Right lobe of liver (tissue), 6 donors: Measurements from ENCODE around the gene CDKN1C. TPM values are rescaled to one million over a fixed set of nuclear protein-coding genes. Genes with fewer than 3 reads are reported as not detected.

Experiments
- ATAC-seq, 4 donors: fragments of 200-7000 bp; cut with Tn5 transposase; one replicate each; pipeline ENCODE4 v1.9.1; 2020; ENCODE audit warnings: mild to moderate bottlenecking in 4 of 4, moderate library complexity in 4 of 4
- DNase-seq, 3 donors: peaks; one replicate each; pipeline ENCODE4 v3.0.0-alpha.2; 2020
- H3K27ac ChIP-seq, 3 donors: fragments of 200-600 bp; one replicate each; pipeline ENCODE4 v1.8.0; 2022
- H3K27me3 ChIP-seq, 2 donors: fragments of 200-600 bp; one replicate each; pipeline ENCODE4 v1.8.0; 2022
- H3K36me3 ChIP-seq, 4 donors: fragments of 200-600 bp; sonication (generic) in 1 of 4; one replicate each; pipeline versions ENCODE4 v1.5.1 to v1.8.0; 2017 to 2022; ENCODE audit warnings: control low read depth in 1 of 4
- H3K4me1 ChIP-seq, 4 donors: fragments of 200-600 bp; sonication (generic) in 1 of 4; one replicate each; pipeline versions ENCODE4 v1.5.1 to v1.8.0; 2017 to 2022; ENCODE audit warnings: control low read depth in 1 of 4
- H3K4me3 ChIP-seq, 3 donors: fragments of 200-600 bp; one replicate each; pipeline ENCODE4 v1.8.0; 2022
- H3K9me3 ChIP-seq, 4 donors: fragments of 200-600 bp; sonication (generic) in 1 of 4; one replicate each; pipeline versions ENCODE4 v1.5.1 to v1.8.0; 2017 to 2022; ENCODE audit warnings: control low read depth in 1 of 4
- CTCF ChIP-seq, 4 donors: fragments of 200-600 bp in 3 of 4; fragments of 450-650 bp in 1 of 4; IDR thresholded peaks; one replicate each; pipeline versions ENCODE4 v1.5.1 to v1.8.0; 2016 to 2022; ENCODE audit warnings: antibody characterized with exemption in 4 of 4, mild to moderate bottlenecking in 2 of 4
- POLR2A ChIP-seq: fragments of 450-650 bp; IDR thresholded peaks from one replicate; pipeline ENCODE4 v1.6.1; 2017; ENCODE audit warnings: antibody characterized with exemption, mild to moderate bottlenecking
- WGBS: methylation state at CpG from one replicate; pipeline ENCODE4 v1.1.6; 2018; ENCODE audit warnings: low coverage, low lambda C conversion rate; ENCODE audit not compliant: insufficient coverage; ENCODE audit errors: missing lambda C conversion rate; 5-methylcytosine and 5-hydroxymethylcytosine counted together
- intact Hi-C, 2 donors: fragments of 100-400 bp; cut with DNase I; formaldehyde crosslinking; loops; one replicate each; pipeline versions ENCODE4 v1.11.2 to v1.14.1; 2022
- total RNA-seq, 6 experiments: library from RNA; depleted of rRNA in 2 of 6; stranded (reverse); fragments of >200 nt in 2 of 6; fragmentation: NEBNext Ultra II Directional in 3 of 6; extraction: Animal tissue kit (Norgen Biotek cat#: 25700) in 3 of 6; gene quantifications; one replicate each; pipeline versions ENCODE4 v1.1.0 to v1.2.4, GENCODE V29; 2016 to 2023
- donor health status: DM: no; HTN: yes; CAD: no.
- donor health status: DM: no; HTN: no; CAD: no.
- donor health status: DM: no; HTN: no; CAD: no.
- donor health status: DM: no; HTN: yes; CAD: no.
- donor health status: DM: no; HTN: yes; CAD: no.

CDKN1C gene
- total RNA-seq, 6 experiments from 2014 or later: 2.2 to 8.0 (median 3.6) TPM

DNA sequence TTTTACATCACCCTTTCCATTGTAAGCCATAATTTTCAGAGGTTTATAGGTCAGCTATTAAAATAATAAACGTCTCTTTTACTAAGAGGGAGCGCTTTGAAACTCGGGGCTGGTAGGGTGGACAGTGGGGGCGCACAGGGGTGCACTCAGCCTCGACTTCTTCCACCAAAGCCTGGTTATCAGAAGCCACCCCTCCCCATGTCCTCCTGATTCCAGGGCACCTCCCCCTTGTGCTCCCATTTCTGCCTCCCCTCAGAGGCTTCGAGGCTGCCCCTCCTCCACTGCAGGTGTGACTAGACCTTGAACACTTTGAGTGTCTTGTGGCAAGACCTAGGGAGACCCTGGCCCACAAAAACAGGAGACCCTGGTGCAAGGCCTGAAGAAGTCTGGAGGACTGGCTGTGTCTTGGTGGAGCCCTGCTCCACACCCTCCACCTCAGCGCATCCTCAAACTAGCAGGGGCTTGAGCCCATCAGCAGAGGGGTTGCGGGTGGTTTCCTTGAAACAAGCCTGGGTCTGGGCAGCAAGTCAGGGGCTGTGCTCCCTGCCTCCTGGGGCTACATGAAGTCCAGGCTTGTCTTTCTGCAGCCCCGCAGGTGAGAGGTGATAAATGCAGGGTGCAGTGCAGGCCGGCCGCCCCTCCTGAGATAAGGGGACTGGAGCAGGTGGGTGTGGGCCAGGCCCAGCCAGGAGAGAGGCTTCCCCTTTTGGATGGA, 3.0 kb downstream of the CDKN1C start:
- 75% methylated on average over 8 of the region's 11 CpGs for WGBS
- intact Hi-C loops: no loop called here
- no peaks in the 10 kb centered on the region for H3K9me3 ChIP-seq
- peaks cover 0 to 3% (median 0%) of the 10 kb centered on the region in 4 donors for H3K4me1 ChIP-seq
- no peak for ATAC-seq
- no peak overlapping the region for H3K4me3 ChIP-seq
- no peak for DNase-seq
- TF ChIP-seq CTCF (IDR thresholded peaks at IDR 0.05): no peak
- no peak for TF ChIP-seq POLR2A
- H3K27me3 ChIP-seq: no peaks in the 10 kb centered on the region
- H3K36me3 ChIP-seq: no peaks in the 10 kb centered on the region
- no peak overlapping the region for H3K27ac ChIP-seq

DNA sequence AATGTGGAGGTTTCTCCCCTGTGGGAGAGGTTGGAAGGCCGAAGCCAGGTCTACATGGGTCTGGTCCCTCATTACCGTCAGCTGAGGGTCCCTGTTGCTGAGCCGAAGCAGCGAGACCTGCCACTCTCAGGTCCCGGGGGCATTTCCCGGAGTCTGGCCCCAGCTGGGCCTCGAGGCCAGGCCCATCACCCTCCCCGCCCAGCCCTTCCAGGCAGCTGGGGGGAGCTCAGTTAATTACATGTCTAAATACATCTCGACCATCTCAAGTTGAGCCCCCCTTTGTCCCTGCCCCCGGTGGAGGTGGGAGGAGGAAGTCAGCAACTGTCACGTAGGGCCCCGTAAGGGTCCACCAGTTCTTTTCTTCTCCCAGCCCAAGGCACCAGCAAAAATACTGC, 3.6 kb downstream of the CDKN1C start:
- no peak for ATAC-seq
- Histone ChIP-seq H3K27me3 (no peaks in the 10 kb centered on the region), H3K36me3 (no peaks in the 10 kb centered on the region), H3K4me3 (no peak overlapping the region), H3K4me1 (peaks cover 0 to 3% (median 0%) of the 10 kb centered on the region in 4 donors), H3K9me3 (no peaks in the 10 kb centered on the region), H3K27ac (no peak overlapping the region)
- DNase-seq: no peak
- WGBS: 56% methylated on average over 5 of the region's 12 CpGs
- no peak for TF ChIP-seq CTCF (IDR thresholded peaks at IDR 0.05)
- intact Hi-C loops: no loop called here

DNA sequence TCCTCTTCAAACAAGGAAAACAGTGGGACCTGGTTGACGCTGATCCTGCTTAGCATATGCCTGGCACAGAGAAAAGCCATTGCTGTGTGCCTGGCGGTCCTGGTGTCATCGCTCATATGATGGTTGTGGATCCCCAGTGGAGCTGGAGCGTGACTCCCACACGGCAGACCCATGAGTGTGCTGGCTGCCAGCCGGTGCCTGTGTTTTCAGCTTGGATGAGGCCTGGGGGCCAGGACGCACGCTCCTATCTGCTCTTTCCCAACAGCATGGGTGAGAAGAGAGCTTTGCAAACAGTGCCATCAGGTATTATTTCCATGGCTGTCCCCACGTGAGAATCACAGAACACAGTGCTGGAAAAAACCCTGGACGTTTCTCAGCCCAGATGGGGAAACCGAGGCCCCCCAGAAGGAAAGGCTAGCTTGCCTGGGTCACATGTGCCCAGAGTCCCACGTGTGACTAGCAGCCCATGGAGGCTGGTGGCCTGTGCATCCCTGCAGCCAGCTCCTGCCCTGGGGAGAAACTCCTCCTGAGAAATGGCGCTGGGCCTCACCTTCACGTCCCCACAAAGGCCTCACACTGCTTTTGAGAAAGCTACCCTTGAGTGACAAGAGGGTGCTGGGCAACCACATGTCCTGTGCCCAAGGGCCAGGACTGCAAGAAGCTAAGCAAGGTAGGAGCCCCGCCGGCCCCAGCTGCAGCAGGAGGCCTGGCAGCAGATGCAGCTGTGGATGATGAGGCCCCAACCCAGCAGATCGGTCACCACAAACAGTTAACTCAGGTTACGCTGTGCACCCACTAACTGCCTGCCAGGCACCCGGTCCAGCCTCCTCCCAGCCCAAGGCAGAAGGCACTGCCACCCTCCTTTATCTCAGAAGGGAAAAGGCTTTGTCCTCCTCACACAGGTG, 4.2 kb downstream of the CDKN1C start:
- Histone ChIP-seq H3K9me3 (no peaks in the 10 kb centered on the region), H3K4me1 (peaks cover 0 to 3% (median 0%) of the 10 kb centered on the region in 4 donors), H3K4me3 (no peak overlapping the region), H3K27ac (no peak overlapping the region), H3K27me3 (no peaks in the 10 kb centered on the region), H3K36me3 (no peaks in the 10 kb centered on the region)
- DNase-seq: no peak
- no peak for ATAC-seq
- WGBS: 14% methylated on average over 1 of the region's 19 CpGs
- TF ChIP-seq POLR2A (no peak), CTCF (IDR thresholded peaks at IDR 0.05) (no peak)
- intact Hi-C loops: no loop called here

DNA sequence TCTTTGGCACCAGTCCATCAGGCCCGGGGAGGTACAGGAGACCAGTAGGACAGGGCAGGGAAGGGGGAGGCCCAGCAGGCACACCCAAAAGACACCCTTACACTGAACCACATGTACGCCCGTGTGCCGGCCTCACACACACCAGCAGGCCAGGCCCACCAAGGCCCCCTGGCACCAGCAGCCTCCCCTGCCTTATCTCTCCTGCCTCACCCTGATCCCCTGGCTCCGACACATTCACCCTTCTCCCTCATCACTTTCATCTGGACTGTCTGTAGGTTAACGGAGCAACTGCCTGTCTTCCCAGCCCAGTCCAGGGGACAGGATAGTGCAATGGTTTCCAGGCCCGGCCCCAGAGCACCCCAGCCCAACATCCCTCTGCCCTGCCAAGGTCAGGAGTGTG, 4.9 kb downstream of the CDKN1C start:
- intact Hi-C loops: no loop called here
- no peak for ATAC-seq
- no CpG with 5 or more reads among the region's 7 CpGs for WGBS
- no peaks in the 10 kb centered on the region for H3K27me3 ChIP-seq
- no peak overlapping the region for H3K4me3 ChIP-seq
- H3K4me1 ChIP-seq: peaks cover 0 to 3% (median 0%) of the 10 kb centered on the region in 4 donors
- DNase-seq: no peak
- TF ChIP-seq CTCF (IDR thresholded peaks at IDR 0.05) (no peak), POLR2A (no peak)
- no peaks in the 10 kb centered on the region for H3K36me3 ChIP-seq
- no peak overlapping the region for H3K27ac ChIP-seq
- no peaks in the 10 kb centered on the region for H3K9me3 ChIP-seq
